NCI-H128 (cell line): ENCODE results near the gene UBC.
"Not testable (repeated sequence)": the region's sequence is repeated elsewhere in the genome, so short reads cannot be mapped to it uniquely, and the experiment has no call there.

ENCODE experiments used
- DNase-seq: peaks from one replicate; lab custom pipeline; 2025; ENCODE audit not compliant: unreplicated experiment; lab: John Stamatoyannopoulos, UW

UBC gene

GRCh38 chr12:124931528-124931927 is 17.1 kb upstream of the UBC start:
- DNase-seq: not testable (repeated sequence)

GRCh38 chr12:124930586-124930985 is 16.1 kb upstream of the UBC start:
- no peak for DNase-seq

GRCh38 chr12:124929649-124930419 is 15.4 kb upstream of the UBC start:
- no peak for DNase-seq

- DNase-seq: no peak
These were observed 14.6 kb upstream of the UBC start for GRCh38 chr12:124928912-124929530.

- no peak for DNase-seq
These were observed 13.9 kb upstream of the UBC start for GRCh38 chr12:124928095-124928911.

GRCh38 chr12:124927201-124928094 is 13.0 kb upstream of the UBC start:
- no peak for DNase-seq

- not testable (repeated sequence) for DNase-seq
These were observed 11.3 kb upstream of the UBC start for GRCh38 chr12:124925782-124926181.

GRCh38 chr12:124925117-124925516 is 10.7 kb upstream of the UBC start:
- DNase-seq: no peak

GRCh38 chr12:124923905-124924734 is 9.7 kb upstream of the UBC start:
- DNase-seq: no peak

- DNase-seq: no peak
These were observed 7.0 kb upstream of the UBC start for GRCh38 chr12:124921200-124922031.

GRCh38 chr12:124920353-124920935 is 6.0 kb upstream of the UBC start:
- DNase-seq: no peak

- no peak for DNase-seq
These were observed 5.3 kb upstream of the UBC start for GRCh38 chr12:124919521-124920352.

GRCh38 chr12:124918622-124918988 is 4.2 kb upstream of the UBC start:
- DNase-seq: not testable (repeated sequence)

GRCh38 chr12:124917841-124918621 is 3.6 kb upstream of the UBC start:
- DNase-seq: no peak

GRCh38 chr12:124917135-124917840 is 2.8 kb upstream of the UBC start:
- DNase-seq: no peak

GRCh38 chr12:124916374-124917134 is 2.1 kb upstream of the UBC start:
- no peak for DNase-seq
